OCI-M2 (cell line): ENCODE results near the gene OSGEP.

Experiments
- DNase-seq: peaks from one replicate; lab custom pipeline; 2025; ENCODE audit not compliant: unreplicated experiment; lab: John Stamatoyannopoulos, UW

OSGEP gene

GRCh38 chr14:20434701-20435581 is 19.7 kb downstream of the OSGEP start:
- DNase-seq: no peak

GRCh38 chr14:20429801-20430669 is 24.6 kb downstream of the OSGEP start:
- no peak for DNase-seq

GRCh38 chr14:20428802-20429201 is 25.8 kb downstream of the OSGEP start:
- DNase-seq: no peak

GRCh38 chr14:20428010-20428365 is 26.6 kb downstream of the OSGEP start:
- no peak for DNase-seq

- DNase-seq: no peak
Observed at GRCh38 chr14:20427231-20428009, 27.2 kb downstream of the OSGEP start.

- no peak for DNase-seq
Observed at GRCh38 chr14:20424851-20425250, 29.8 kb downstream of the OSGEP start.

DNA sequence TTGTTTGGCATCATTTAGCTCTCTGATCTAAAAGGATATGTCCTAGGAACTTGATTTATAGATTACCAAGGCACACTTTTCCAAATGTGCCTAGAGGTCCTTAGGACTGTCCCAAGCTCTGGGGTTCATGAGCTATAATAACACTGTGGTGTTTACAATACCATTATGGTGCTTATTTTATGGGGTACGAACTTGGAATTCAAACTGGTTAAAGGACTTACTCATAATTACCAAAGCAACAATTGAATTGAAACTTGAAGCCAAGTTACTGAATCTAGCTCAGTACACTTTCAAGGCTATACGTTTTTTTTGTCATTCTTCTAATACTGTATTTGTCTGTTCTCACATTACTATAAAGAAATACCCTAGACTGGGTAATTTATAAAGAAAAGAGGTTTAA is 31.7 kb downstream of the OSGEP start:
- DNase-seq: no peak

GRCh38 chr14:20421267-20421666 is 33.3 kb downstream of the OSGEP start:
- no peak for DNase-seq

- no peak for DNase-seq
Observed at GRCh38 chr14:20419419-20419818, 35.2 kb downstream of the OSGEP start.

GRCh38 chr14:20418501-20418909 is 36.1 kb downstream of the OSGEP start:
- no peak for DNase-seq

DNA sequence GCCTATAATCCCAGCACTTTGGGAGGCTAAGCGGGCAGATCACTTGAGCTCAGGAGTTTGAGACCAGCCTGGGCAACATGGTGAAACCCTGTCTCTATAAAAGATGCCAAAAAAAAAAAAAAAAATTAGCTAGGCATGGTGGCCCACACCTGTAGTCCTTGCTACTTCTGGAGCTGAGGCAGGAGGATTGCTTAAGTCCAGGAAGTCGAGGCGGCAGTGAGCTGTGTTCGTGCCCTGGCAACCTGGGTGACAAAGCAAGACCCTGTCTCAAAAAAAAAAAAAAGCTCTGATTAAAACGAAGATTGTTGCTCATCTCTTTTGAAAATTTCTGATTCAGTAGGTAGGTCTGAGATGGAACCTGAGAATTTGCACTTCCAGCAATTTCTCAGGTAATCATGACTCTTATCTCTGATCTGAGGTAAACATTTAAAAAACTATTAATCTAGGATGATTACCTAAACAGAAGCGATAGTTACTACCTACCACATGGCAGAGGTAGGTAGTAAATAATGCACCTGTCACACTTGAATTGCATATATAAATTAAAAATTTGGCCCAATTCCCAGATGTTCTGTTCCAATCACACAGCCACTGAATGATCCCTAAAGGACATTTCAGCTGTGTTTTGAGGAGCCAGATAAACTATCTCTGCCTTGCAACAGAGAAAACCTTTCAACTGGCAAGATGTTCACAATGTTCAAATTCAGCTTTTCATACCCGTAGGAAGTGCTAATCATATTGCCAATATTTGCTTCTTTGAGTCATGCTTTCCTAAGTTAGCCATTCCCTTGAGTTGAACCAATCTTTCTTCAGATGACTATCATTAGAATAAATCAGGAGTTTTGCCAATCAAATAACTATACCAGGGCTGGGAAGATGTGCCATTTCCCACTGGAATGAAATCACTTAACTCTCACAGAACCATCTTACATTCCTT is 37.1 kb downstream of the OSGEP start:
- no peak for DNase-seq

- no peak for DNase-seq
Observed at GRCh38 chr14:20416223-20416622, 38.4 kb downstream of the OSGEP start.

GRCh38 chr14:20415782-20416206 is 38.8 kb downstream of the OSGEP start:
- peak; percentile 23 for DNase-seq

DNA sequence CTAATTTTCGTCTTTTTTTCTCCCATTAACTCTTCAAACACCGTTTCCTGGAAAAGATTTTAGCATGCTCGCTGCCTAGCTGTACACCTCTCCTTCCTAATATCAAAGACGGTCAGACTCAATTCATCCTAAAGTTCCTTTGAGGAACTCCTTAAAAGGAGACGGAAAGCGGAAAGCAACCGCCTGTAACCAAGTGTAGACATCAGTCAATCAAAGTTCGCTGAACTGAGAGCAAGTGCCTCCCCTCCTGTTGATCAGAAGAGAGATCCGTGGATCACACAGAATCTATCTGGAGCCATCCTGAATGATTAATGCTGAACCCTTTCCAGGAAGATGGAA is 40.9 kb downstream of the OSGEP start:
- DNase-seq: no peak

- DNase-seq: no peak
Observed at GRCh38 chr14:20412876-20413743, 41.5 kb downstream of the OSGEP start, which contains the start of gene TEP1. TEP1 (minus strand) TSS chr14:20413501; CDS start chr14:20408439, 5,062 bp downstream.

- no peak for DNase-seq
Observed at GRCh38 chr14:20412411-20412810, 42.2 kb downstream of the OSGEP start.

DNA sequence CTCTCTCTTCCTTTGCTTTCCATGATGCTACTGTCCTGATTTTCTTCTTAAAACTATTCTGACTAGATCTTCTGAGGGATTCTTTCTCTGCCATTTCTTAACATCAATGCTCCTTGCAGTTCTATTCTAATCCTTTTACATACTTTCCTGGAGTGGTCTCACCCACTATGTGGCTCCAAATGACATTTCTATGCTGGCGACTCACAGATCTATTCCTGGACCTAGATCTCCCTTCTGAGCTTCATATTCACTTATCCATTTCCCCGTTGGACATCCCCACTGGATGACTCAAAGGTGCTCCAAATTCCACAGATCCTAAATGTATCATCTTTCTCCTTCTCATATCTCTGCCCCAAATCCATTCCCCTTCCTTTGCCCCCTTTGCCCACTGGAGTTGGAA is 45.4 kb downstream of the OSGEP start:
- no peak for DNase-seq

DNA sequence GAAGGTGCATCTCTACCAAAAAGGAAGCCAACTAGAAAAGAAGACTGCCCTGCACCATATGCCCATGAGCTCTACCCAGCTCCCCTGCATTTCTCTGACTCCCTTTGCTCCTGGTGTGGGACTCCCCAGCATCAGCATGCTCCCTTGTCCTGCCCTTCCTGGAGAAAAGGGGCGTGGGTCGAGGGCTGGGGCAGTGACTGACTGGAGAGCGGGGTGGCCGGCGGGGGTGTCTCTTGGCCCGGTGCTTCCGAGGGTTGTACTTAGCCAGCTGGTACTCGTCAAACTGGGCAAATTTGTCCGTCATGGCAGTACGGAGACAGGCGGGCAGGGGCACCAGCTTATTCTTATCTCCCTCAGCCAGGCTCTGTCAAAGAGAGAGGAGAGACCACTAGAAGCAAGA is 51.1 kb downstream of the OSGEP start:
- no peak for DNase-seq

DNA sequence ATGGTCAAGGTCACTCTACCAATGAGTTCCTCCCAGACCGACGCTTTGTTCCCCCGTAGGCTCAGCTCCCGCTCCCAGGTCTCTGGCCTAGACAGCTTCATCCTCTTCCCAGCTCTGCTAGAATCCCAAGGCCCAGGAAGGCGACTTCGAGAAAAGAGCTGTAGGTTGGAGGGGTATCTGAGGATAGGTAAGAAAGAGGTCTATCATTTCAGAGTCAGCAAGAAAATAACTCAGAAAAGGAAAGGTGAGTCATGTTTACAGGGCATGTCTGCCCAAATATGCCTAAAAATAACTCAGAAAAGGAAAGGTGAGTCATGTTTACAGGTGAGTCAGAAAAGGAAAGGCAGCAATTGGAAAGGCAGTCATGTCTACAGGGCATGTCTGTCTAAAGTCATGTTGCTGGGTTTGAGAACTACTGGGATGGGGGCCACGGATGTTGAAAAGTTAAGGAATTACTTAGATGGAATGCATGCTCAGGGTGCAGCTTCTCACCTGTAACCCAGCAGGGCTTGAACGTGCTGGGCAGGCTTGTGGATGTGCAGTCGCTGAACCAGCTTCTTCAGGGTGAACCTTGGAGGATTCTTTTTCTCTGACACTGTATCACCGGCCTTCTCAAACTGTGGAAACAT is 53.5 kb downstream of the OSGEP start:
- no peak for DNase-seq
